A673 (cell line): ENCODE data around the gene ATRAID.

ENCODE experiments used
- CTCF ChIP-seq: fragments of 300-800, 200-600 bp; sonication (generic); conservative IDR thresholded peaks from 2 replicates; pipeline ENCODE4 v1.5.1; 2017; ENCODE audit warnings: low read depth, mild to moderate bottlenecking, antibody characterized with exemption, low read length, moderate library complexity, mixed read lengths
- EZH2 ChIP-seq: fragments of 200-600 bp; sonication (generic); IDR thresholded peaks from 2 replicates; pipeline ENCODE4 v1.6.1; 2017; ENCODE audit warnings: borderline replicate concordance, low read depth, mild to moderate bottlenecking, mixed read lengths, antibody characterized with exemption, low read length; ENCODE audit not compliant: poor library complexity, severe bottlenecking

GRCh38 chr2:27236136-27236535 lies 24.3 kb downstream of the ATRAID start:
- TF ChIP-seq EZH2 (no peak), CTCF (no peak)
